ENCODE data around the gene GAMT. TPM values are rescaled to one million over a fixed set of nuclear protein-coding genes. Genes with fewer than 3 reads are reported as not detected.
A peak's percentile ranks its signal among the peaks of the same experiment; 100 is the strongest.

GAMT gene
- total and polyA plus RNA-seq, 2 experiments from 2014 or later: 21.5 to 36.9 TPM

- TF ChIP-seq ZNF462 (CRISPR knock-in tag; IDR thresholded peaks at IDR 0.05): no peak
These were observed 20.6 kb upstream of the GAMT start (continued) for GRCh38 chr19:1421958-1422305.

- Mint-ChIP-seq H3K27ac (peak overlapping the region; percentile 72), H3K4me3 (no peak overlapping the region), H3K4me1 (peaks cover 45% of the 10 kb centered on the region), H3K27me3 (ENCODE audit: insufficient read depth, low read depth, poor library complexity) (peaks cover 11% of the 10 kb centered on the region), H3K36me3 (ENCODE audit: low read depth) (peaks cover 86% of the 10 kb centered on the region), H3K9me3 (no peaks in the 10 kb centered on the region)
- DNase-seq (ENCODE audit: low spot score) (no peak), ATAC-seq (no peak)
- Histone ChIP-seq H3K36me3 (ENCODE audit: insufficient read depth) (peaks cover 39% of the 10 kb centered on the region), H3K9me2 (ENCODE audit: insufficient read depth) (no peaks in the 10 kb centered on the region), H3K27me3 (ENCODE audit: insufficient read depth) (no peaks in the 10 kb centered on the region), H4K20me1 (replicated peaks; ENCODE audit: insufficient read depth) (peaks cover 59% of the 10 kb centered on the region), H3K4me2 (no peak overlapping the region), H3K4me1 (ENCODE audit: insufficient read depth) (peaks cover 6% of the 10 kb centered on the region; the same call in 1 of the 2 replicates), H3K27ac (ENCODE audit: low read depth) (peak overlapping the region; percentile 19; the same call in 1 of the 2 replicates), H3F3A (replicated peaks; ENCODE audit: low read depth) (peaks cover 46% of the 10 kb centered on the region), H3K4me3 (no peak overlapping the region), H2AFZ (no peak overlapping the region), H3K79me2 (replicated peaks; ENCODE audit: insufficient read depth) (peaks cover 83% of the 10 kb centered on the region)
- TF ChIP-seq NANOG (IDR thresholded peaks at IDR 0.05; ENCODE audit: borderline replicate concordance) (no peak), EZH2phosphoT487 (IDR thresholded peaks at IDR 0.05; ENCODE audit: unreplicated experiment) (no peak), JUNB (IDR thresholded peaks at IDR 0.05; ENCODE audit: unreplicated experiment) (no peak), CREB1 (CRISPR knock-in tag; IDR thresholded peaks at IDR 0.05; ENCODE audit: low read depth) (no peak), ZNF114 (CRISPR knock-in tag; IDR thresholded peaks at IDR 0.05) (no peak), ETS1 (IDR thresholded peaks at IDR 0.05) (no peak), ZNF331 (CRISPR knock-in tag; IDR thresholded peaks at IDR 0.05; ENCODE audit: low read depth) (no peak), POLR2AphosphoS5 (IDR thresholded peaks at IDR 0.05; ENCODE audit: low read depth) (no peak), STAT1 (IDR thresholded peaks at IDR 0.05; ENCODE audit: unreplicated experiment) (no peak), CTCF (conservative IDR thresholded peaks at IDR 0.05; ENCODE audit: low read depth in 2 of 2) (no peak), REST (IDR thresholded peaks at IDR 0.05; ENCODE audit: unreplicated experiment) (no peak), EZH2 (IDR thresholded peaks at IDR 0.05; ENCODE audit: low read depth, unreplicated experiment) (no peak)
These were observed 20.0 kb upstream of the GAMT start for GRCh38 chr19:1421218-1421957.

All from GM23338 (cell line).